Cerebellar nuclear complex (tissue), 1 donor: ENCODE data around the gene TTC34.
"Not testable (repeated sequence)": the region's sequence is repeated elsewhere in the genome, so short reads cannot be mapped to it uniquely, and the experiment has no call there.

Experiments used
- DNase-seq, 2 experiments: peaks; one replicate each; lab custom pipeline; 2025; lab: John Stamatoyannopoulos, UW

TTC34 gene

GRCh38 chr1:2796890-2797740, 4.4 kb downstream of the TTC34 start:
- DNase-seq, result no peak

- DNase-seq, result no peak
These were observed 5.6 kb downstream of the TTC34 start for GRCh38 chr1:2795926-2796325.

GRCh38 chr1:2791027-2791760, 10.3 kb downstream of the TTC34 start:
- no peak for DNase-seq

DNA sequence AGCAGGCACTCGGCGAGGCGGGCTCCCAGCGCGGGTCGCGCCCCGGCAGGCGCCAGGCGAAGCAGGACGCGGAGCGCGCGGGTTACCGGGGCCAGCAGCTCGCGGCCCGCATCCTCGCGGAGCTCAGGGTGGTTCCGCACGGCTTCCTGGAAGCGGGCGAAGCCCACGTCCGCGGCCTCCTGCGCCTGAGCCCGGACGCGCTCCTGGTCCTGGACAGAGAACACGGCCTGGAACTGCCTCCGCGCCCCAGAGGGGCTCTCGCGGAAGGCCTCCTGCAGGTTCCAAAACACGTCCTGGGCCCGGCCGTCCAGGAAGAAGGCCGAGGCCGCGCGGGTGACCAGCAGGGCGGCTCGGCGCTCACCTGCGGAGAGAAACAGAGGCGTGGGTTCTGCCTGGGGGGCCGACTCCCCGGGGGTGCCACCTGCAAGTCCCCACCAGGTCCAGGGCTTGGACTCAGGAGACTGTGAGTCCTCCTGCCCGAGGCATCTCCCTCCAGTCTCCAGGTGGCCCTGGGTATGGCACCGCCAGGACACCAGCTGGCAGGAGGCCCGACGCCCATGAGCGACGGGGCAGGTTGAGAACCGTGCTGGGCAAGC, 11.4 kb downstream of the TTC34 start:
- no peak for DNase-seq

GRCh38 chr1:2789164-2789985, 12.1 kb downstream of the TTC34 start:
- DNase-seq, result no peak

GRCh38 chr1:2788506-2789163, 12.9 kb downstream of the TTC34 start:
- DNase-seq, result no peak

GRCh38 chr1:2787163-2787911, 14.2 kb downstream of the TTC34 start:
- DNase-seq, result no peak

GRCh38 chr1:2786329-2787162, 14.9 kb downstream of the TTC34 start:
- no peak for DNase-seq

DNA sequence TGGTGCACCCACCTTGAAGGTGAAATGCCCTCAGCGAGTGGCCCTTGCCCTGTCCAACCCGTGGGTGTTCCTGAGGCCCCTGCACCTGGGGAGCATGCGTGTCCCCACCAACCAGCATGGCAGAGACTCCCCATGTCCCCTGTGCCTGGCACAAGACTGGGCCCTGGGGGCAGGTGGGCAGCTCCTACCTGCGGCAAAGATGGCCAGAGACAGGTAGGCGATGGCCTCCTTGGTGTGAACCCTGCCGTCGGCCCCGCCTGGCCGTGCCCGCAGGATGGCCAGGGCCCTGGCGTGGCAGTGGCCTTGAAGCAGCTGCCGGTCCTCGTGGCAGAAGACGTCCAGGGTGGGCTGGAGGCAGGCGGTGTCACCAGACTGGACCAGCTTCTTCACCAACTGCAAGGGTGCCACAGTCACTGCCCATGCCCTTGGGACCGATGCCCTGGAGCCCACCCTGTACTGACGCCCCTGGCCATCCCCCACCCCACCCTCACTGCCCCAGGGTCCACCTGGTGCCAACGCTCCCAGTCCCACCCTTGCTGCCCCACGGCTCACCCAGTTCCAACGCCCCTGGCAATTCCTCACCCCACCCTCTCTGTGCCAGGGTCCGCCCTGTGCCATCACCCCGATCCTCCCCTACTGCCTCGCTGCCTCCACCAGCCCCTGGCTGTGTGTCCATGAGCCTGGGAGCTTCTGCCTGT, 15.7 kb downstream of the TTC34 start:
- no peak for DNase-seq

- no peak for DNase-seq
These were observed 16.5 kb downstream of the TTC34 start for GRCh38 chr1:2784854-2785630.

DNA sequence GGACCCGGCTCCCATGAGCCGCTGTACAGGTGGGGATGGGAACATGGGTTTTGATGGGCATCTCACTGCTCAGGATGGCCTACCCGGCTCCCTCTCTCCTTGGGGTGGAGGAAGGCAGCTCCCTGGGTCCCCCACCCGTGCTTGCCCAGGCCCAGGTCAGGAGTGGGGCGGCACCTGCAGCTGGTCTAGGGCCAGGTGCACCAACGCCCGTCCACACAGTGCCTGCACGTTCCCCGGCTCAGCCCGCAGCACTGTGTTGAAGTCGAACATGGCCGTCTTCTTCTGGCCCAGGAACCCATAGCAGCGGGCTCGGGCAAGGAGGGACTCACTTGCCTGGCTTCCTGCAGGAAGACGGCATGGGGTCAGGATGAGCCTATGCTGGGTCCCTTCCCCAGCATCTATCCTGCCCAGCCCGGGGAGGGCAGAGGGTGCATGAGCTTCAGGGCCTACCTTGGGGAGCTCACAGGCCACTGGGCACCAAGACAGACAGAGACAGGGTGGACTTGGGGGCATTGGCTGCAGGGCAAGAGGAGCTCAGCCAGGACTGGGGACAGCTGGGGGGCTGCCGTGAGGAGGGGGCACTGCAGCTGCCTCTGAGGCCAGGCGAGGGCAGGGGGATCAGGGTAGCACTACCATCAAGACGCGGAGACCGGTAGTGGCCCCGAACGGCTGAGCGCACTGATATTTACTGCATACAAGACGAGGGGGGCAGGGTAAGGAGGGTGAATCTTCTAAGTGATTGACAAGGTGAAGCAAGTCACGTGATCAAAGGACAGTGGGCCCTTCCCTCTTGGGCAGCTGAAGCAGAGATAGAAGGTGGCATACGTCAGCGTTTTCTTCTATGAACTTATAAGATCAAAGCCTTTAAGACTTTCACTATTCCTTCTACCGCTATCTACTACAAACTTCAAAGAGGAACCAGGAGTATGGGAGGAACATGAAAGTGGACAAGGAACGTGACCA, 17.8 kb downstream of the TTC34 start:
- DNase-seq, result no peak

GRCh38 chr1:2783069-2783434, 18.4 kb downstream of the TTC34 start:
- no peak for DNase-seq

DNA sequence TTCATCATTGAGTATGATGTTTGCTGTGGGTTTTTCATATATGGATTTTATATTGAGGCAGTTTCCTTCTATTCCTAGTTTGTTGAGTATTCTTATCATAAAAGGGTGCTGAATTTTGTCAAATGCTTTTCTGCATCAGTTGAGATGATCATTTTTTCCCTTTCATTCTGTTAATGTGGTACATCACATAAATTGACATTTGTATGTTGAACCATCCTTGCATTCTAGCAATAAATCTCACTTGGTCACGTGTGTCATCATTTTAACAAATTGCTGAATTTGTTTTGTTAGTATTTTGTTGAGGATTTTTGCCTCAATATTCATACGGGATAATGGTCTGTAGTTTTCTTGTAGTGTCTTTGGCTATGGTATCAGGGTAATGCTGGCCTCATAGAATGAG, 19.9 kb downstream of the TTC34 start:
- DNase-seq, result no peak

DNA sequence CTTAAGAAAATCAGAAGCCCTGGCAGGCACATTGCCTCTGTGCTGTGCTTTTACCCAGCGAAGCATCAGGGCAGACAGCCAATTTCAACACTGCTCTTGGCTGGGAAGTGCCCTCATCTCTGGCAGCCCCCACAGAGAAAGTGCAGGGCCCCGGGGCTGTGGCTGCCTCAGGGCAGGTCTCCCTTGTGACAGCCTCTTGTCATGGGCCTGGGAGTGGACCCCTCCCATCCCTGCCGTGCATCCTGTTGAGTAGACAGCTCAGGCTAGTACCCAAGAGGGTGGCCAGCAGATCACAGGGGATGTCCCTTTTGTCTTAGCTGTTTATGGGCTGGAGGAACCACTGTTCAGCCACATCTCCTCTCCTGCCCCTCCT, 23.3 kb downstream of the TTC34 start:
- no peak for DNase-seq

- DNase-seq, result no peak
These were observed 23.9 kb downstream of the TTC34 start for GRCh38 chr1:2777424-2778219.

DNA sequence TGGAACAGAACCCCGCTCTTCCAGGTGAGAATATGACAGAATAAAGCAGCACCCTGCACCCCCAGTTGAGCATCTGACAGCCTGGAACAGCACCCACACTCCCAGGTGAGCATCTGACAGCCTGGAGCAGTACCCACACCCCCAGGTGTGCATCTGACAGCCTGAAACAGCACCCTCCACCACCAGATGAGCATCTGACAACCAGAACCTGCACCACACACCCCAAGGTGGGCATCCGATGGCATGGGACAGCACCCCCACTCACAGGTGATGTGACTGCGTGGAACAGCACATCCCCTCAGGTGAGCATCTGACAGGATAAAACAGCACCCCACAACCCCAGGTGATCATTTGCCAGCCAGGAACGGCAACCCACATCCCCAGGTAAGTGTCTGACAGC, 26.2 kb downstream of the TTC34 start:
- not testable (repeated sequence) for DNase-seq

DNA sequence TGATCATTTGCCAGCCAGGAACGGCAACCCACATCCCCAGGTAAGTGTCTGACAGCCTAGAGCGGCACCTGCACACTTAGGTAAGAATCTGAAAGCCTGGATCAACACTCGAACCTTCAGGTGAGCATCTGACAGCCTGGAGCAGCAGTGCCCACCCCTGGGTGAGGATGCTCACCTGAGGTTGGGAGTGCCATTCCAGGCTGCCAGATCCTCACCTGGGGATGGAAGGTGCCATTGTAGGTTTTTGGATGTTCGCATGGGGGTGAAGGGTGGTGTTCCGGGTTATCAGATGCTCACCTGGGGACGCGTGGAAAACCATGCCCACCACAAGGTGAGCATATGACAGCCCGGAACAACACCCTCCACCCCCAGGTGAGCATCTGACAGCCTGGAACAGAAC, 33.4 kb downstream of the TTC34 start:
- DNase-seq, result not testable (repeated sequence)
